SK-N-MC (cell line): ENCODE measurements around the gene CARD9.

ENCODE experiments used
- EZH2 ChIP-seq: fragments of 200-600 bp; sonication (generic); IDR thresholded peaks from one replicate; pipeline ENCODE4 v1.6.1; 2017; ENCODE audit warnings: antibody characterized with exemption
- POLR2AphosphoS5 ChIP-seq: IDR thresholded peaks from 2 replicates; pipeline ENCODE4 v1.6.1; 2012; ENCODE audit warnings: mild to moderate bottlenecking, low read depth, low read length, borderline replicate concordance

DNA sequence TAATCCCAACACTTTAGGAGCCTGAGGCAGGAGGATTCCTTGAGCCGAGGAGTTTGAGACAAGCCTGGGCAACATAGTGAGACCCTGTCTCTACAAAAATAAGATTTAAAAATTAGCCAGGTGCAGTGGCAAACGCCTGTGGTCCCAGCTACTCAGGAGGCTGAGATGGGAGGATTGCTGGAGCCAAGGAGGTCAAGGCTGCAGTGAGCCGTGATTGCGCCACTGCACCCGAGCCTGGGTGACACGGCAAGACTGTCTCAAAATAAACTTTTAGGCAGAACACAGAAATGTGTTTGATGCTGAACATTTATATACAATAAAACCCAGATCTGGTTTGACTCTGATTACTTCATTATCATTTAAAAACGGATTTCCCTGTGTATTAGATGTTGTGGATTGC lies 32.0 kb upstream of the CARD9 start:
- no peak for TF ChIP-seq POLR2AphosphoS5
- no peak for TF ChIP-seq EZH2
